Peyer's patch (tissue), 4 donors: Measurements from ENCODE around the gene HAPLN1.
"Not testable (repeated sequence)": the region's sequence is repeated elsewhere in the genome, so short reads cannot be mapped to it uniquely, and the experiment has no call there.

Experiments used
- CTCF ChIP-seq, 6 experiments: fragments of 450-650 bp in 4 of 6; fragments of 200-600 bp in 2 of 6; sonication (generic) in 1 of 6; IDR thresholded peaks; one replicate each; pipeline ENCODE4 v1.5.1; 2017 to 2019; ENCODE audit warnings: antibody characterized with exemption in 6 of 6, mild to moderate bottlenecking in 3 of 6, moderate library complexity in 1 of 6
- POLR2A ChIP-seq, 2 donors: fragments of 450-650 bp; IDR thresholded peaks; one replicate each; pipeline ENCODE4 v1.5.1; 2017; ENCODE audit warnings: antibody characterized with exemption in 2 of 2, mild to moderate bottlenecking in 2 of 2, moderate library complexity in 2 of 2

- not testable (repeated sequence) for TF ChIP-seq CTCF, POLR2A (IDR thresholded peaks at IDR 0.05)
These were observed 14.4 kb upstream of the HAPLN1 start for GRCh38 chr5:83735058-83735457.
